GM19467 (cell line): ENCODE measurements around the gene CHCHD3.

Experiments
- ATAC-seq: cut with Tn5 transposase; IDR thresholded peaks from one replicate; pipeline ENCODE4 v1.9.1; 2021; ENCODE audit warnings: mild to moderate bottlenecking, moderate library complexity; ENCODE audit not compliant: unreplicated experiment

Gene CHCHD3

GRCh38 chr7:132830941-132831340, 250.9 kb downstream of the CHCHD3 start:
- no peak for ATAC-seq

- no peak for ATAC-seq
These were observed 253.4 kb downstream of the CHCHD3 start for GRCh38 chr7:132828502-132828901.

- no peak for ATAC-seq
These were observed 255.7 kb downstream of the CHCHD3 start for GRCh38 chr7:132825932-132826835.

- no peak for ATAC-seq
These were observed 256.7 kb downstream of the CHCHD3 start for GRCh38 chr7:132825222-132825621.

GRCh38 chr7:132819648-132820047, 262.2 kb downstream of the CHCHD3 start:
- no peak for ATAC-seq

GRCh38 chr7:132817949-132818348, 263.9 kb downstream of the CHCHD3 start:
- ATAC-seq, result no peak

- ATAC-seq, result no peak
These were observed 266.1 kb downstream of the CHCHD3 start for GRCh38 chr7:132815696-132816311.

- ATAC-seq, result no peak
These were observed 266.8 kb downstream of the CHCHD3 start for GRCh38 chr7:132815130-132815529.

- no peak for ATAC-seq
These were observed 271.3 kb downstream of the CHCHD3 start for GRCh38 chr7:132810561-132810960.

- no peak for ATAC-seq
These were observed 275.1 kb downstream of the CHCHD3 start for GRCh38 chr7:132806834-132807233.

- no peak for ATAC-seq
These were observed 276.1 kb downstream of the CHCHD3 start for GRCh38 chr7:132805766-132806165.

- ATAC-seq, result no peak
These were observed 276.9 kb downstream of the CHCHD3 start for GRCh38 chr7:132804849-132805485.

- ATAC-seq, result no peak
These were observed 281.4 kb downstream of the CHCHD3 start for GRCh38 chr7:132800522-132800921.

- ATAC-seq, result no peak
These were observed 282.8 kb downstream of the CHCHD3 start for GRCh38 chr7:132799081-132799413.

- no peak for ATAC-seq
These were observed 284.7 kb downstream of the CHCHD3 start for GRCh38 chr7:132797152-132797551.

GRCh38 chr7:132793474-132793873, 288.4 kb downstream of the CHCHD3 start:
- no peak for ATAC-seq

GRCh38 chr7:132791036-132791435, 290.9 kb downstream of the CHCHD3 start:
- no peak for ATAC-seq

- no peak for ATAC-seq
These were observed 291.8 kb downstream of the CHCHD3 start for GRCh38 chr7:132790104-132790503.

GRCh38 chr7:132789281-132789680, 292.6 kb downstream of the CHCHD3 start:
- no peak for ATAC-seq

GRCh38 chr7:132785870-132786269, 296.0 kb downstream of the CHCHD3 start:
- ATAC-seq, result no peak

GRCh38 chr7:132784406-132784805, 297.5 kb downstream of the CHCHD3 start:
- no peak for ATAC-seq

- no peak for ATAC-seq
These were observed 298.1 kb downstream of the CHCHD3 start for GRCh38 chr7:132783824-132784223.
